HG03095 (cell line): ENCODE results near the gene RAB28.
"Not testable (repeated sequence)": the region's sequence is repeated elsewhere in the genome, so short reads cannot be mapped to it uniquely, and the experiment has no call there.

Experiments
- ATAC-seq: cut with Tn5 transposase; IDR thresholded peaks from one replicate; pipeline ENCODE4 v1.9.1; 2021; ENCODE audit warnings: moderate library complexity; ENCODE audit not compliant: unreplicated experiment

Gene RAB28

GRCh38 chr4:13452927-13453579 lies 31.1 kb downstream of the RAB28 start:
- no peak for ATAC-seq

GRCh38 chr4:13449590-13449989 lies 34.5 kb downstream of the RAB28 start:
- no peak for ATAC-seq

GRCh38 chr4:13445841-13446790 lies 38.0 kb downstream of the RAB28 start:
- ATAC-seq: no peak

GRCh38 chr4:13441506-13441905 lies 42.6 kb downstream of the RAB28 start:
- ATAC-seq: no peak

- ATAC-seq: no peak
Measured at GRCh38 chr4:13436962-13437361, 47.2 kb downstream of the RAB28 start.

GRCh38 chr4:13432453-13432852 lies 51.7 kb downstream of the RAB28 start:
- no peak for ATAC-seq

GRCh38 chr4:13430834-13431568 lies 53.1 kb downstream of the RAB28 start:
- no peak for ATAC-seq

- ATAC-seq: no peak
Measured at GRCh38 chr4:13427599-13428325, 56.4 kb downstream of the RAB28 start.

GRCh38 chr4:13415068-13415785 lies 68.9 kb downstream of the RAB28 start:
- ATAC-seq: no peak

- no peak for ATAC-seq
Measured at GRCh38 chr4:13413729-13414437, 70.3 kb downstream of the RAB28 start.

GRCh38 chr4:13411942-13412341 lies 72.2 kb downstream of the RAB28 start:
- no peak for ATAC-seq

- no peak for ATAC-seq
Measured at GRCh38 chr4:13409324-13409723, 74.8 kb downstream of the RAB28 start.

- ATAC-seq: not testable (repeated sequence)
Measured at GRCh38 chr4:13406156-13406555, 78.0 kb downstream of the RAB28 start.

GRCh38 chr4:13403833-13404232 lies 80.3 kb downstream of the RAB28 start:
- ATAC-seq: no peak

GRCh38 chr4:13403326-13403725 lies 80.8 kb downstream of the RAB28 start:
- ATAC-seq: no peak

- no peak for ATAC-seq
Measured at GRCh38 chr4:13399257-13399656, 84.9 kb downstream of the RAB28 start.

GRCh38 chr4:13396161-13396560 lies 88.0 kb downstream of the RAB28 start:
- ATAC-seq: no peak

- not testable (repeated sequence) for ATAC-seq
Measured at GRCh38 chr4:13389901-13390300, 94.2 kb downstream of the RAB28 start.

- no peak for ATAC-seq
Measured at GRCh38 chr4:13386405-13387107, 97.6 kb downstream of the RAB28 start.
